GM19468 (cell line): ENCODE results near the gene PLPP3.

ENCODE experiments used
- ATAC-seq: cut with Tn5 transposase; IDR thresholded peaks from one replicate; pipeline ENCODE4 v1.9.1; 2021; ENCODE audit warnings: mild to moderate bottlenecking, moderate library complexity, moderate number of reproducible peaks; ENCODE audit not compliant: unreplicated experiment; ENCODE audit errors: extremely low read depth

The PLPP3 gene

DNA sequence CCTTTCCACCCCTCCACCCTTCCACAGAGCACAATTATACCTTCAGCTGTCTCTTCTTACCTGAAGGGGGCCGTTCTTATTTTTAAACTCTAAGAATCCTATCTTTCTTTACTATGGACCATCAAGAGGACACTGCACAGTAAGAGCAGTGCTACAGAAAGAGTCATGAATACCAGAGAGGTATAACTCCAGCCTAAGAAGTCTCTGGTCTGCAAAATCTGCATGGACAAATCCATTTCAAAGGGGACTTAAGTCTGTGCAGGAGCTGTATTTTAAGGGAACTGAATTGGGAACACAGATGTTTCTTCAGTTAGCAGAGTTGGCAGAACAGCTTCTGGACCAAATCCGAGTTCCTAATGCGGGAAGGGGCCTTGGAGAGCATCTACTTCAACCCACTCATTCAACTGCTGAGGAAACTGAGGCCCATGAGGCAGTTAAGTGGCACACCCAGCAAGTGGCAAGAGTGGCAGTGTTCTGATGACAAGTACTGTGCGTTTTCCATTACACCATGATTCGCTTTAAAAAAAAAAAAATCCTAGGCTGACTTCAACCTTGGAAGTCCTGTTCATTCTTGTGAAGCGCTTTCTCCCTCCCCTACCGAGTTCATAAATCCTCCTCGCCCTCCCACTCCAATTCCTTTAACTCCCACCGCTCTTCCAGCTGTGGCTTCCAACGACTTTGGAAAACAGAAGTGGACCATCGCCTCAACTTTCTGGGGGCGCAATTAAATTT lies 1.8 kb downstream of the PLPP3 start:
- no peak for ATAC-seq

DNA sequence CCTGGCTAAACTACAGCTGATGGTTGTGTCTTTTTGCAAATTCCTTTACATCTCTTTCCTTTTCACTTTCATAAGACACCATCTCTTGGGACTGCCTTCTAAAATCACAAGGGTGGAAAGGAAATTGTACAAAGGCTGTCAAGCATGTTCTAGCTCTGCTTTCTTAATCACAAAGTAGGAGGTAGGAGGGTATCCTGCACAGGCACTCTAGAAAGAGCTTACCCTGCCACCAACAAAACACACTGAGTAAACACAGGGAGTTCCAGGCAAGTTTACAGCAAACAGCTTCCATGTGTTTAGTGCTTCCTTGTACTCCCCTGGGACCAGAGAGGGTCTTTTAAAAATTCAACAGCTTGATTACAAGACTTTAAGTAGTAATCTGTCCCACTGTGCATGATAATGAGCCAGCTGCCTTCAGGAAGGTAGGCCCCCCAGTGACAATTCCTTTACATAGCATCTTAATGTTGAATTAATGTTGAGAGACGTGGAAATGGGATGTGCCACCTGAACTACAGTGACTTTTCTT lies 2.4 kb downstream of the PLPP3 start:
- no peak for ATAC-seq

DNA sequence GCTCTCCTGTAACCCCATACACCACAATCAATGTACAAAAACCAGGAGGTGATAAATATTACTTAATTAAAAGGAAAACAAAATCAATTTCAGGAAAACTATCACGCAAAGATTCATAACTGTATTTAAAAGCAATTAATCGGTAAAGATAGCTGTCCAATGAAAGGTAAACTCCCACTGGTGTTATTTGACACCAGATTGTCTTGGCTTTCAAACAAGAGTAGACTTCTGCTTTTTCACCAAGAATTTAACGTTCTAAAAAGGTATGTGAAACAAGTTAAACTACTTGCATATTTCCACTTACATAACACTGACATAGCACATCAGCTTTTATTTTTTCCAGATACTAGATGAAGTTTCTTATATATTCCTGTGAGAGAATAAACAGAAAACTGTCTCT lies 3.5 kb downstream of the PLPP3 start:
- no peak for ATAC-seq

DNA sequence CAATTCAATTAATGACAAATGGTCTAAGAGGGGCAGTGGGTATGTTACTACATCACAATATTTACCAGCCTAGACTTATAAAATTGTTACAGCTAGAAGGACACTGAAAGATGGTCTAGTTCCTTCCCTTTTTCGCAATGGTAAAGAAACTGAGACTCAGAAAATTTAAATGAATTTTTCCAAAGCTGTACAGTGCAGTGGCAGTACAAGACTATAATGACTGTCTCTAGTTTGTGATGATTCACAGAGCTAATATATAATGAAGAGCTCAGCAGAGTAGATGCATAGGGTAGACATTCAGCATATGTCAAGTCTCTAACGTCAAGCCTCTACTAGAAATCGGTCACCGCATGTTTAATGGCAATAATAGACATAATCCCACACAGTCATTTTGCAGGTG lies 4.6 kb downstream of the PLPP3 start:
- no peak for ATAC-seq

DNA sequence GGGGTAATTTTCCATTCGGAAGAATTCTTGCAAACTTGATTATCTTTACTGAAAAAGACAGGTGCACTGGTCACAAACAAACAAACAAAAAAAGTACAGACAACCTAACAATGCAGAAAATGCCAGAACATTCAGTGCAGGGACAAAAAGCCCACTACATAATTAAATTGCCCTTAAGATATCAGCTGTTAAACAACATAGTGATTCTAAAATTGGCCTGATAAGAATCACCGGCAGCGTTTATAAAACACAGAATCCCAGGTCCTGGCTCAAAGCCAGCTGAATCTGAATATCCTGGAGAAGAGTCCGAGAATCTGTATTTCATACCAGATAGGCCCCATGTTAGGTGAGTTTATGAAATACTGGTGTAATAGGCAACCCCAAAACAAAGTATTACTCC lies 6.1 kb downstream of the PLPP3 start:
- ATAC-seq, result no peak

DNA sequence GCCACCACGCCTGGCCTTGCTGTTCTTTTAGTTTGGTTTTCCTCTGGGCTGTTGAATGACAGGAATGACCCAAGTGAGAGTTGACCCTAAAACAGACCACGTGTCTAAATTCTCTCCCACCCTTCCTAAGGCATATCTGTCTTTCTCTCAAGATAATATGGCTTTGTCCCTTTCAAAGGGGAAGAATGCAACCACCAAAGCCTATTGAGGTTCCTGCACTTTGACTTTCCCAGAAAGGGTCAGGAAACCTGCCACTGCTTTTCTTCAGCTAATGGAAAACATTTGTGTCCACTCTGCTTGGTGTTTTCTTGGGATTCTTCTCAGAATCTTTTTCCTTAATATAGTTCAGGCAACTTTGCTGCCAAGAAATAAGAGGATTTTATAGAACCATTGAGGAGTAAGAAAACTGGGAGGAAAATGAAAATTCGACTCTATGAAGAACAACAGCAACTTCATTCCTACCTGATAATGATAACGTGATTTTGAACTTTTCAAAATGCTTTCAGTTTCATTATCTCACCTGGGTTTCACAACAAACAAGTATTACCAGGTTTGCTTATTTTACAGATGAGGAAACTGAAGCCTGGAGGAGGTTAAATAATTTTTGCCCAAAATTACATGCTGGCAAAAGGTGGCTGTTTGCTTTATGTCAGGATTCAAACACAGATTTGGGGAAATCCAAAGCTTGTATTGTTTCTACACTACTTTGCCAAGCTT lies 6.9 kb downstream of the PLPP3 start:
- no peak for ATAC-seq

DNA sequence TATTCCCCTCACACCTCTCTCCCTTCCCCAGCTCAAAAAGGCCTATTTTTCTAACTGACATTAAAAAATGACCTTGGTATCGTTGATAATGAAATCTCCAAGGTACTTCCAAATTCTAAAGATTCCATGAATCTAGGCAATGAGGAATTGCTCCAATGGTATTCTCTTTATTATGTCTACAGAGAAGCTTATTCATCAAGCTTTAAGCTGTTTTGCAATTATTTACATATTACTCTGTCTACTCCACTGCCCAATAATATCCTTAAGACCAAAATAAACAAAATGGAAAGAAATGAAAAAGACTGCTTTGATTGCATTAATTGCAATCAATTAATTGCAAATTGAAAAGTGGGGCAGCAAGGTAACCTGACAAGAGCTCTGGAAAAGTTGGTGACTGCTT lies 7.9 kb downstream of the PLPP3 start:
- no peak for ATAC-seq

DNA sequence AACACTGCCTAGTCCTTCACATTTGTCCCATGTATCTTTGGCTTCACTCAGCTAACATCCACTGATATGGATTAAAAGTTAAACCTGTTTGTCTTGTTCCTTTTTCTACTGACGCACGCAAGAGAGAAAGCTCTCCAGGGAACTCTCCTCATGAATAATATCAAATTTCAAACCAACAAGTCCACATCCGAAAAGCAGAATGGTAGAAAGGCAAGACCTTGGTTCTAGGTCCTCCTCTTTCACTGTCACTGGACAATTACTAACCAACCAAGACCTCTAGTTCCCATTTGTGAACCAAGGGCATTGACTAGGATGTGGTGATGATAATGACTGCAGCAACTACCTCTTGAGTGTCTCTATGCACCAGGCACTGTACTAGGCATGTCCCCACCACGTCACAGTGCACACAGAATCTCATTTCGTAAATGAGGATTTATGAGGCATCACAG lies 8.4 kb downstream of the PLPP3 start:
- no peak for ATAC-seq

DNA sequence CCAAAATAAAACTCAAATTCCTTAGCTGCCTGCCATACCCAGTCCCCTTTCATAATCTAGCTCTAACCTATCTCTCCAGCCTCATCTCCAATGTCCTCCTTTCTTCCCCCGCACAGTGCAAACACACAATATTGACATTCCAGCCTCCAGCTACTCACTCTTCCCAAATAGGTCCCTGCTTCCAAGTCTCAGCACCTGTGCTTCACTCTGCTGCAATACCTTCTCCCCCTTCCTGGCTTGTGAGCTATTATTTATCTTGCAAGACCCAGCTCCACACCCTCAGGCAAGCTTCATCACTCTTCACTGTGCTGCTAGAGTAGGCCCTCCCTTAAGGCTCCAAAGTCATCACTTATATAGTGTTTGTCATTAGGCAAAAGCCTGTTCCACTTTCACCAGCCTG lies 9.7 kb downstream of the PLPP3 start:
- no peak for ATAC-seq

DNA sequence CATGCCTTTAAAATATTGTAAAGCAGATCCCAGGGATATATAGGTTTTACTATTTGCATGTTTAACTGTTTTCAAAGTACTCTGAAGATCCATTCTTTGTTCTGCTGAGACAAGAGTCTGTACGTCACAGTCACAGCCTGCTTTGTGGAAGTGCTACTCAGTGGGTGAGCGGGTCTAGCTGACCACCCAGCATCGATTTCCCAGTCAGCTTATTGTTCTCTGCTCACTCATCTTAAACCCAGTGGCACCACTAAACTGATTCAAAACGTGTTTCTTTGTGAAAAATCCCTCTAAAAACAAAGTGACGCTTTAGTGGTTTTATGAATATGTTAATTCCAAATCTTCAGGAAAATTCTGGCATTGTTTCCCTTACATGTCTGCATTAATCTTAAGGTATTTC lies 12.4 kb downstream of the PLPP3 start:
- ATAC-seq, result no peak

DNA sequence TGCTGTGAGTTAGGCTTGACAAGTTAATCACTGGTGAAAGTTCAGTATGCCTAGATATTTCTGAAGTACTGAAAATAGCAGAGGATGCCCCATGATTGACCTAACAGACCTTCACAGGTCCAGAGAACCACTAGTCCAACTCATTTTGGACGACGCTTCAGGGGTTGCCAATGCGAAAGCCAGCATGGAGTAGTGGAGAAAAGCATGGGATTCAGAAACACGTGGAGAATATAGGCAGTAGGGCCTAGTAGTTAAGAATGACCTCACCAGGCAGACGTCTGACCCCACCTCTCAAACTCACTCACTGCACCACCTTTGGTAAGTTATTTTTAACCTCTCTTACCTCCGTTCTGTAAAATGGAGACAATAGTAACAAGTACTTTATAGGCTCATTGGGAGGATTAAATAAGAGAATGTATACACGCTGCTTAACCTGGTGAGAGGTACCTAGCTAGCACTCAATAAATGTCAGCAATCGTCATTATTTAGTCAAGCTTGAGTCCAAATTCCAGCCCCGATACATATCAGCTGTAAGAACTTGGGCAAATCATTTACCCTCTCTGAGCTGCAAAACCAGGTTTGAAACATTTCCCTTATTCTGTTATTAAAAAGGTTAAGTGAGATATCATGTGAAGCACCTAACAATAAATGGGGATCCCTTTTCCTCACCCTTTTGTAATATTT lies 13.2 kb downstream of the PLPP3 start:
- ATAC-seq, result no peak

DNA sequence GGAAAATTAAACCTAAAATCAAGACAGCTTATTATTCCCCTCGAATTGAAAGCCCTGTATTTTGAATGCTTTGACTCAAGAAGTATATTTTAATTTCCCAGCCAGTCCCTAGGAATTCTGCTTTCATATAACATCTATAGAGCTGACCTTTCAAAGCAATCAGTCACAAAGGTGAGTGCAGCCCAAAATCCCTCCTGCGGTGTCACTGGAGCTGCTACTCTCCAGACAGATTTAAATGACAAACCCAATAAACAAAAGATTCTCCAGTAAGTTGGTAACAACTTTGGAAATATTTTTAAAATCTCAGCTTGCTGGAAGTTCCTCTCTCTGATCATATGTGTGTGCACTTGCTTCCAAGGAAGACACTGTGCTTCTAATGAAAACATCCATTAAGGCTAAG lies 14.7 kb downstream of the PLPP3 start:
- no peak for ATAC-seq

DNA sequence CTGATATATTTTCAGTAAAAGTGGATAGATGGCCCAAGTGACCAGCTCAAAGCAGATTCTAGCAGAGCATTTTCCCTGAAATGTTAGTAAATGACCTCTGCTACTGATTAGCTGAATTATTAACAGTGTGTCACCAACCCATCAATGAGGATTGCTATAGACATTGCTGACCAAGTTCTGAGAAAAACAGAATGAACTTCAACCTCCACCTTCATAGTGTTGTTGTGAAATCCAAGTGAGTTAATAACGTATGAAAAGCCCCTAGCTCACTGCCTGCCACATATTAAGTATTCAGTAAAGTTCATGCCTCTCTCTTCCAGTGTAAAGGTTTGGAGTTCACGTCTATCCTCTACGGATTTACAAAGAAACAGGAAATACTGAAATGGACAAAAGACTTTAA lies 15.8 kb downstream of the PLPP3 start:
- no peak for ATAC-seq

DNA sequence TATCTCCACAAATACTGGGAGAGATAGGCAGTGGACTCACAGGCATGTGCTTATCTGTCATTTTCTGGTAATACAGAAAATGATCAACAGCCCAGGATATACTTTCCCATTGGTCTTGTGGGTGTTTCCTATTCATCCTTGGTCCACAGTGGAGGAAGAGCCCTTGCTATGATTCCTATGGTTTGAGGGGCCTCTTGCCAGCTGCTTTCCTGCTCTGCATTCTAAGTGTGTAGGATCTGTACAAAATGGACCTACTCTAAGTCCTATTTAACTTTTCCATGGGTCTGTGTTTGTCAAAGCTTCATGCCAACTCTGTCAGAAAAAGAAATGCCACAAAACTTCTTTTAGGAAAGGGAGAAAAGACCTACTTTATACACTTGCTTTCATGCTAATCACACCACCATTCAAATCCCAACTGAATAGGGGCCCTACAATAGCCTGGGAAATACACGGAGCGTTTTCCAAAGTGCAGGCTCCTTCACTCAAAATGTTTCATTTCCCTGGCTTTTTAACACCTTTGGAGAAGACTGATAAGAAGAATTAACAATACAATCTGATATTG lies 16.4 kb downstream of the PLPP3 start:
- no peak for ATAC-seq

DNA sequence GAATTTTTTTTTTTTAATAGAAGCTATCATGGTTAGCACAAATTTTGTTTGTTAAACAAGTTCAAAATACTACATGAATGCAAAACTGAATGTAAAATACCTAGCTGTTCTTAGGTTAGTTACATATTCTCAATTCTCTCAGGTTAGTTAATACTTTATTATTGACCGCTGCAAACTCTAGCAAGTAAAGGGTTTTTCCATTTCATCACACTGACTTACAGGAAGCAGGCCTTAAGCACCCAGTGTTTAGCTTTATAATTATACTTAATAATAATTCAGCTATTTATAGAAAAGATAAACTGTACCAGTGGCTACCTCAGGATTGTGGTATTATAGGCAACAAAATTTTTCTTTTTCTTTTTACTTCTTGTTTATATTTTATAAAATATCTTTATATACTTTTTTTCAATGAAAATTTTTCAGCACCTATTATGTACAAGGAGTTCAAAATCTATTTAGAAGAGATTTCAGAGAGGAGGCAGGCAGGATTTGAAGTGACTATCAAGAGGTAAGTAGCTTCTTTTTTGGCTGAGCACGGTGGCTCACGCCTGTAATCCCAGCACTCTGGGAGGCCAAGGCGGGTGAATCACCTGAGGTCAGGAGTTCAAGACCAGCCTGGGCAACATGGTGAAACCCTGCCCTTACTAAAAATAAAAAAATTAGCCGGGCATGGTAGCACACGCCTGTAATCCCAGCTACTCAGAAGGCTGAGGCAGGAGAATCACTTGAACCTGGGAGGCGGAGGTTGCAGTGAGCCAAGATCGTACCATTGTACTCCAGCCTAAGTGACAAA lies 17.9 kb downstream of the PLPP3 start:
- no peak for ATAC-seq

DNA sequence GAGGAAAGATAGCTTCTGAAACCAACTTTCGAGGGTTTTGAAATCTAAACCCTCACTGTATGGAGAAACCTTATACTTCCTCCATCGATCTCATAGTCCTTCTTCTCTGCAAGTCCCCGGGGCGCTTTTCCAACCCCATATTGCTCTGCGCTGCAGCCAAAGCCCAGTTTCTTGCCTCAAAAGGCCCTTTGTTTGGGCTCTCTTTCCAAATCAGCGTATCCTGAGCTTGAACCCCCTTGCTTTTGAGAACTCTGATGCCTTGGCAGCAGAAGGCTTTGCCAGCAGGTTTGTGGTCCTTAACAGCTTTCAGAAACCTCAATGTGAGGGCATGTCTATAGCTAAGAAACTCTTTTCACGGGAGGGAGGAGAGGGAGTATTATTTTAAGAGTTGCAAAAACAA lies 21.6 kb downstream of the PLPP3 start:
- no peak for ATAC-seq

DNA sequence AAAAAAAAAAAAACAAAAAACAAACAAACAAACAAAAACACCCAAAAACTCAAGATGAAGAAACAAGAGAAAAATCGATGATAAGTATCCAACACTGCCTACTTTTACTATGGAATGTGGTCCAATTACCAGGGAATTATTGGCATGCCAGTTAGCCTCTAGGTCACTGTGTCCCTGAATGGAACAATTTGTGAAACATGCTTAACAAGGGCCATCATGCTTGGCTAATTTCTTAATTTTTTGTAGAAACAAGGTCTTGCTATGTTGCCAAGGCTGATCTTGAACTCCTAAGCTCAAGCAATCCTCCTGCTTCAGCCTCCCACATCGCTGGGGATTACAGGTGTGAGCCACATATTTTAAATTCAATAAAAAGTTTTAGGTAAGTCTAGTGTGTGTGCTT lies 23.9 kb downstream of the PLPP3 start:
- ATAC-seq, result no peak

DNA sequence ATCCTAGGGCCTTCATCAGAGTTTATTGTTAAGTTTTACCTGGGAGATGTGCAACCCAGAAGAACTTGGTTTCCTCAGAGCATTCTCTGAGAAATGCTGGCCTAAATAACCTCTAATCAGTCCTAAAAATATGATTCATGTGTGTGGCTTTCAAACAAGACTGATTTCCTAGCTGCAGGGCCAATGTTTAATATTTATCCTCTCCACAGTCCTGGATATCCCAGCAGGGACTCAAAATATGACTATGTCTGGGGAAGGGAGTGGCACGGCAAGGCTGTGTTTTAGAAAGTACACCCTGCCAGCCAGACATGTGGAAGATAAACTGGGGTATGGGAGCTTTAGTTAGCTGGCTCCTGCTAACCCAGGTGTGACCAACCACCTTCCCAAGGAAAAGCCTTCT lies 26.3 kb downstream of the PLPP3 start:
- ATAC-seq, result no peak

DNA sequence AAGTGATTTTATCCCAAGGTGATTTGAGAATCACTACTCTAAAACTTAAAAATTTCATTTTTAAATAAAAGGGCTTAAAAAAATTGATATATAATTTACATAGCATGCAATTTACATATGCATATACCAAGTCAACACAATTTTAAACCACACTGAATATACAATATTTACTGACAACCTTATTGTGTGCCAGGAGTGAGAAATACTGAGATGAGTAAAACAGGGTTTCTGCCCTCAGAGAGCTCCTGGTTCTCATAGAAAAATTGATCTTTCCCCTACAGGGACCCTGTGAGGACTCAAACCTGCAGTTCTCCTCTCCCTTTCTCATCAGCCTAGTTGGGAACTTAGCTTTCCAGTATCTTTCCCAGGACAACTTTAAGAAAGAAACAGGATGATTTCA lies 27.0 kb downstream of the PLPP3 start:
- no peak for ATAC-seq

DNA sequence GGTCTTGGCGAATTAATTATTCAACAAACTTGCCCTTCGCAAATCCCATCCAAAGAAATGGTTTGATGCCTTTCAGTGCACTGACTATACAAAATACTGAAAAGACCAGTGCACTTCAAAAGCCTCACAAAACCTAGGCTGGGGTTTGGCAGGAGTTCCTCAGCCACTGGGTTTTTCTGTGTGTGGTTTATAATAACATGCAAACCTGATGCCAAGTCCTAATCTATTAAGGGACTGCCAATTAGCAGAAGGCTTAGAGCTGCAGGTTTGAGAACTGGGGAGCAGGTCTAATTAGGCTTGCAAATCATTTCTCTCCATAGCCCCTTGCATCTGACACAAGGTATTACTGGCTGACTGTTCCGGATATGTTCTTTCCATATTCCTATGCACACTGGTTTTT lies 27.7 kb downstream of the PLPP3 start:
- ATAC-seq, result no peak
